NB4 (cell line): Measurements from ENCODE around the gene CD209.

Experiments used
- CTCF ChIP-seq: IDR thresholded peaks from one replicate; pipeline ENCODE4 v1.5.1; 2012; ENCODE audit warnings: low read depth, low read length
- POLR2A ChIP-seq: IDR thresholded peaks from 2 replicates; pipeline ENCODE4 v1.6.1; 2011; ENCODE audit warnings: mild to moderate bottlenecking; ENCODE audit not compliant: insufficient read length; ENCODE audit errors: extremely low read depth
- TF ChIP-seq, protein P1 (sequence below): IDR thresholded peaks from 2 replicates; pipeline ENCODE4 v1.6.1; 2011; ENCODE audit warnings: low read depth, low read length

GRCh38 chr19:7691497-7691896 is 55.8 kb downstream of the CD209 start:
- no peak for TF ChIP-seq CTCF
- TF ChIP-seq POLR2A, result no peak
- TF ChIP-seq, protein P1, sequence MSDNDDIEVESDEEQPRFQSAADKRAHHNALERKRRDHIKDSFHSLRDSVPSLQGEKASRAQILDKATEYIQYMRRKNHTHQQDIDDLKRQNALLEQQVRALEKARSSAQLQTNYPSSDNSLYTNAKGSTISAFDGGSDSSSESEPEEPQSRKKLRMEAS, result no peak
